ENCODE results near the gene LMBRD1.

The LMBRD1 gene

DNA sequence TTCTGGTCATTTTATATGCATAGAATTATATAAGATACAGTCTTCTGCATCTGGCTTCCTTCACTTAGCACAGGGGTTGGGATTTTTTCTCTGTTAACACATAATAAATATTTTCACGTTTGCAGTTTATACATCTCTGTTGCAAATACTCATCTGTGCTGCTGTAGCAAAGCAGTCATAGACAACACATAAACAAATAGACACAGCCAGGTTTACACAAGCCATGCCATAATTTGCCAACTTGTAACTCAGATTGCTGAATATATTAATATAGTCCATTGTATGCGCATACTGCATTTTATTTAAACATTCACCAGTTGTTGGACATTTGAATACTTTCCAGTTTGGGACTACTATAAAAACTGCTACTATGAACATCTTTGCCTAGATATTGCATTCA, 35.0 kb downstream of the LMBRD1 start:
- in situ Hi-C loops (cut with HindIII; ENCODE audit: low sequenced_read_pairs), result no loop called here
- H3K4me3 ChIP-seq (ENCODE audit: low read depth, low read length), result no peak overlapping the region
- no peak for DNase-seq (ENCODE audit: low read depth)
- TF ChIP-seq, protein P1, sequence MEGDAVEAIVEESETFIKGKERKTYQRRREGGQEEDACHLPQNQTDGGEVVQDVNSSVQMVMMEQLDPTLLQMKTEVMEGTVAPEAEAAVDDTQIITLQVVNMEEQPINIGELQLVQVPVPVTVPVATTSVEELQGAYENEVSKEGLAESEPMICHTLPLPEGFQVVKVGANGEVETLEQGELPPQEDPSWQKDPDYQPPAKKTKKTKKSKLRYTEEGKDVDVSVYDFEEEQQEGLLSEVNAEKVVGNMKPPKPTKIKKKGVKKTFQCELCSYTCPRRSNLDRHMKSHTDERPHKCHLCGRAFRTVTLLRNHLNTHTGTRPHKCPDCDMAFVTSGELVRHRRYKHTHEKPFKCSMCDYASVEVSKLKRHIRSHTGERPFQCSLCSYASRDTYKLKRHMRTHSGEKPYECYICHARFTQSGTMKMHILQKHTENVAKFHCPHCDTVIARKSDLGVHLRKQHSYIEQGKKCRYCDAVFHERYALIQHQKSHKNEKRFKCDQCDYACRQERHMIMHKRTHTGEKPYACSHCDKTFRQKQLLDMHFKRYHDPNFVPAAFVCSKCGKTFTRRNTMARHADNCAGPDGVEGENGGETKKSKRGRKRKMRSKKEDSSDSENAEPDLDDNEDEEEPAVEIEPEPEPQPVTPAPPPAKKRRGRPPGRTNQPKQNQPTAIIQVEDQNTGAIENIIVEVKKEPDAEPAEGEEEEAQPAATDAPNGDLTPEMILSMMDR (IDR thresholded peaks at IDR 0.05; ENCODE audit: low read depth, low read length, missing control alignments), result no peak

DNA sequence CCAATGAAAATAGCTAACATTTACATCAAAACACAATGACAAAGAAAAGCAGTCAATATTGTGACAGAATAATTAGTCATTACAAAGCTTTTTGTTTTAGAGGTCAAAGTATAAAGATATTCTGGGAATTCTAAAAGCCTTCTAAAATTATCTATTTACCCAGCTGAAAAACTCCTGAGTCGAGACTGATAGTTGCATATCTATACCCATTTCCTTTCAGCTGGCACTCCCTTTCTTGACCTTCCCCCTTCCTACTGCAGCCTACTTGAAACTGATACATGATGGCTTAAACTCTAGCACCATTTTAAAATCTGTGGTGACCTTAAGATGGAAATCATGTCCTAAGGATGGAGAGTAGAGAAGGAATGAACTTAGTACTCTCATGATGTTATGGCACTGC, 38.6 kb downstream of the LMBRD1 start:
- TF ChIP-seq, protein P1 (IDR thresholded peaks at IDR 0.05; ENCODE audit: low read depth, low read length, missing control alignments), result no peak
- no peak overlapping the region for H3K4me3 ChIP-seq (ENCODE audit: low read depth, low read length)
- in situ Hi-C loops (cut with HindIII; ENCODE audit: low sequenced_read_pairs), result no loop called here
- DNase-seq (ENCODE audit: low read depth), result no peak

DNA sequence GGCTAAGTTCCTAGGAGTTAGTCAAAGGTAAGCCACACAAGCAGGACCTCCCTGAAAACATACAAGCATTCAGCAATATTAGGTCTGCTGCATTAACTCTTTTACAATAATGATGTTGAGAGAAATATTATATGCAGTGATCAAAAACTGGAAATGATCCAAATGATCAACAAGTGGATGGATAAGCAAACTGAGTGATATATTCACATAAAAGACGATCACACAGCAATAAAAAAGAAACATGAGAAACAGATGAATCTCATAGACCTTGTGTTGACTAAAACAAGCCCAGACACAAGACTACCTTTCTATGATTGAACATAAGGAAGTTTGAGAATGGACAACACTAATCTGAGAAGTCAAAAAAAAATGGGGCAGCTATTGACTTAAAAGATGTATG, 39.9 kb downstream of the LMBRD1 start:
- in situ Hi-C loops (cut with HindIII; ENCODE audit: low sequenced_read_pairs), result no loop called here
- TF ChIP-seq, protein P1 (IDR thresholded peaks at IDR 0.05; ENCODE audit: low read depth, low read length, missing control alignments), result no peak
- no peak overlapping the region for H3K4me3 ChIP-seq (ENCODE audit: low read depth, low read length)
- no peak for DNase-seq (ENCODE audit: low read depth)

DNA sequence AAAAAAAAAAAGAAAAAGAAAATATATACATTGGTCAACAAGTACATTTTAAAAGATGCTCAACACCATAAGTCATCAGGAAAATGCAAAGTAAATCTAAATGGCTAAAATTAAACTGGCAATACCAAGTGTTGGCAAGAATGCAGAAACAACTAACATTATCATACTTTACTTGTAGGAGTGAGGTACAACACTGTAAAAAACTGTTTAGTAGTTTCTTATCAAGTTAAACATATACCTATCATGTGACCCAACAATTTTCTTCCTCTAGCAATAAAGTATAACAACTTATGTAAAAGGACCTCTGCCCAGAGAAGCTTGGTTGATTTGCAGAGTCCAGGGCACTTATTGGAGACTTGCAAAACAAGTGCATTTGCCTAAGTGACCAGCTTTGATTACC, 40.4 kb downstream of the LMBRD1 start:
- in situ Hi-C loops (cut with HindIII; ENCODE audit: low sequenced_read_pairs), result no loop called here
- DNase-seq (ENCODE audit: low read depth), result no peak
- TF ChIP-seq, protein P1 (IDR thresholded peaks at IDR 0.05; ENCODE audit: low read depth, low read length, missing control alignments), result no peak
- no peak overlapping the region for H3K4me3 ChIP-seq (ENCODE audit: low read depth, low read length)

DNA sequence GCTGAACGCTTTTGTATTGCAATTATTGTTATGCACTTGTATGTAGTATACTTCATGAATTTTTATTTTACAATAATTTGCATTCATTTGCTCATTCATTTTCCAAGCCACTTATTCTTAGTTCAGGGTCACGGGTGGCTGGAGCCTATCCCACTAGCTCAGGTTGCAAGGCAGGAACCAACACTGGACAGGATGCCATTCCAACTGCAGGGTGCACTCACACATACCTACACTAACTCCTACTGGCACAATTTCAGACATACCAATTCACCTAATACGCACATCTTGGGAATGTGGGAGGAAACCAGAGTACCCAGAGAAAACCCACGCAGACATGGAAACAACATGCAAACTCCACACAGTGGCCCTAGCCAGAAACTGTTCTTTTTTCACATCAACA, 61.8 kb downstream of the LMBRD1 start:
- TF ChIP-seq, protein P1 (IDR thresholded peaks at IDR 0.05; ENCODE audit: low read depth, low read length, missing control alignments), result no peak
- in situ Hi-C loops (cut with HindIII; ENCODE audit: low sequenced_read_pairs), result no loop called here
- DNase-seq (ENCODE audit: low read depth), result no peak

DNA sequence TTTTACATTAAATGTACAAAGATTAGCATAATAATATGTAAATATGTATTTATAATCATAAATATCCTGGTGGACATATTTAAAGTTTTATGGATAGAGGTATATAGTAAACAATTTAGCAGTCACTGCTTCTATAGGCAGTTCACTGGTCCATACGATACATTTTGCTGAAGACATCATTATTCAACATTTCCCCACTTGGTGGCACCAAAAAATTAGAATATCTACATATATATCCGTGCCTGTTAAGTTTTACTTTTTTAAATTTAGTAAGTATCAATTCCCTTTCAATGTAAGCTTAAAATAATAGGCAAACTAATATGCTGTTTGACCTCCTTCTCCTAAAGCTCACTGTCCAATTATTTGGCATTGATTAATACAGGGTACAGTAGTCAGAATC, 64.2 kb downstream of the LMBRD1 start:
- DNase-seq (ENCODE audit: low read depth), result no peak
- TF ChIP-seq, protein P1 (IDR thresholded peaks at IDR 0.05; ENCODE audit: low read depth, low read length, missing control alignments), result no peak
- in situ Hi-C loops (cut with HindIII; ENCODE audit: low sequenced_read_pairs), result no loop called here
- H3K4me3 ChIP-seq (ENCODE audit: low read depth, low read length), result no peak overlapping the region

More for the DNA sequence above, 61.8 kb downstream of the LMBRD1 start:
- H3K4me3 ChIP-seq (ENCODE audit: low read depth, low read length), result no peak overlapping the region

DNA sequence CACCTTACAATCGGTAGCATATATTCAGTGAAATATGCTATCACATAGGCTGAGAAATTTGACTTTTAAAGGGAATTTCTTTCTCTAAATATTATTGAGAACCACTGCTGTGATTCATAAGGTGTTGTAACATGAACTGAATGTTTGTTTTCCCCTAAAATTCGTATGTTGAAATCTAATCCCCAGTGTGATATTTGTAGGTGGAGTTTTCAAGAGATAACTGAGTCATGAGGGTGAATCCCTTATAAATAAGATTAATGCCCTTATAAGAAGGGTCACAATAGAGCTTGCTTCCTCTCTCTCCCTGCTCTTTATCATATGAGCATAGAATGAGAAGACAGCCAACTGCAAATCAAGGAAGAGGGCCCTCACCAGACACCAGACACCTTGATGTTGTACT, 64.8 kb downstream of the LMBRD1 start:
- in situ Hi-C loops (cut with HindIII; ENCODE audit: low sequenced_read_pairs), result no loop called here
- TF ChIP-seq, protein P1 (IDR thresholded peaks at IDR 0.05; ENCODE audit: low read depth, low read length, missing control alignments), result no peak
- no peak overlapping the region for H3K4me3 ChIP-seq (ENCODE audit: low read depth, low read length)
- no peak for DNase-seq (ENCODE audit: low read depth)

Measured in astrocyte of the cerebellum (primary cell).